Pulmonary artery endothelial cell (primary cell): ENCODE measurements around the gene MRGPRX2. TPM values are rescaled to one million over a fixed set of nuclear protein-coding genes. Genes with fewer than 3 reads are reported as not detected.

Source experiments
- DNase-seq: peaks from one replicate; pipeline ENCODE4 v3.0.0-alpha.2; 2011; ENCODE audit warnings: low read depth, low spot score
- total RNA-seq: library from RNA; depleted of rRNA; stranded (reverse); fragments of >200 nt; gene quantifications from 2 replicates; pipeline ENCODE4 v1.2.3, GENCODE V29; 2014

MRGPRX2 gene
- not detected in 2 replicates for total RNA-seq

DNA sequence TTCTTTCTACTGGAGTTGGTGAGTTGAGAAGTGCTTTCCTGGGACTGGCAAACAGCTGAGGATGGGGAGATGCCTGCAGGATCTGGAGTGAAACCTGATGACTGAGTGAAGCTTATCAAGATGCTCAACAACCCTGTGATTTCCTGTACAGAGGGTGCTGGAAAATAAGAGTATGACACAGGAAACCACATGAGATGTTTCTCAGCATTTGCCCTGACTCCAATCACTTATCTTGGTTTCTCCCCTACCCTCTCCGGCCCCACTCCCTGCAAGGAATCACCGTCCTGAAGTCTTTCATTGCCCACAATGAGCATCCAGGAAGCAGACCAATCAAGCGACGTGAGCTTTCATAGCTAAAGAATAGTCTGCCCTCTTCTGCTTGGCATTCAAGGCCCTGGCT is at the start of gene MRGPRX2:
Gene MRGPRX2 (minus strand): TSS at position 89 of the 400 bp plus-strand sequence. CDS start 4,315 bp downstream, outside the sequence.
- no peak for DNase-seq

DNA sequence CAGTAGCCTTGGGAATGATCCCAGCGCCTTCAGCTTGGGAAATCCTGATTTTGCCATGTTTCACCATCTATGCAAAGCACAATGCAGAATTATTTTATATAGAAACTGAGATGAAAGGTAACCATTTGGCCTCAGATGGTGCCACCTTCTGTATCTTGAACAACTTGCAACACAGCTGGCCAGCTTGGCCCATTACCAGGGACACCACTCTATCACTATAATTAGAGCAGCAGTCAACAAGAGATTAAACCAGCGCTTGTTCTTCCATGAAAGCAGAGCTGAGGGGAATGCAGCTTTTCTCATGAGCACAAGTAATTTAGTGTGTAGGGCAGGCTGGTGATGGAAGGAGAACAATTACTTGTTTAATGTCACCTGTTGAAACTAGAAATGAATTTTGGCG is 49.8 kb upstream of the MRGPRX2 start:
- DNase-seq, result no peak

- DNase-seq, result no peak
Measured at GRCh38 chr11:19107125-19107524, 46.6 kb upstream of the MRGPRX2 start.

- no peak for DNase-seq
Measured at GRCh38 chr11:19105011-19105410, 44.5 kb upstream of the MRGPRX2 start.

- DNase-seq, result no peak
Measured at GRCh38 chr11:19102521-19102900, 42.0 kb upstream of the MRGPRX2 start.

- no peak for DNase-seq
Measured at GRCh38 chr11:19101796-19102520, 41.4 kb upstream of the MRGPRX2 start.

- no peak for DNase-seq
Measured at GRCh38 chr11:19100885-19101284, 40.4 kb upstream of the MRGPRX2 start.

DNA sequence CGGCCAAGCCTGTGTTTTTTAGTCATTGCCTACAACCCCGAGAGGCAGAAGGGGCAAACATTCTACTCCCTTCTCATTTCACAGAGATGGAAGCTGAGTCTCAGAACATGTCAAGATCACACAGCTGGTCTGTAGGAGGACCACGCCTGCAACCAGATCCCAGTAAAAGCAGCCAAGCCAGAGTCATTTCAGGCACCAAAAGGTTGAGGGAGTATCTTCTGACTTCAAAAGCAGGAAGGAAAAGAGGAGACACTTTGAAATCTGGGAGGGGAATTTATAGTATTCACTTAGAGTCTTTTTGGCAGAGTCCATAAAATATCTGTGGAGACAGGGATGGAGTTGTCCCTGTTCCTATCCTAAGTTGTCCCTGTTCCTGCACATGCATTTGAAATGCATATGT is 38.6 kb upstream of the MRGPRX2 start:
- no peak for DNase-seq

DNA sequence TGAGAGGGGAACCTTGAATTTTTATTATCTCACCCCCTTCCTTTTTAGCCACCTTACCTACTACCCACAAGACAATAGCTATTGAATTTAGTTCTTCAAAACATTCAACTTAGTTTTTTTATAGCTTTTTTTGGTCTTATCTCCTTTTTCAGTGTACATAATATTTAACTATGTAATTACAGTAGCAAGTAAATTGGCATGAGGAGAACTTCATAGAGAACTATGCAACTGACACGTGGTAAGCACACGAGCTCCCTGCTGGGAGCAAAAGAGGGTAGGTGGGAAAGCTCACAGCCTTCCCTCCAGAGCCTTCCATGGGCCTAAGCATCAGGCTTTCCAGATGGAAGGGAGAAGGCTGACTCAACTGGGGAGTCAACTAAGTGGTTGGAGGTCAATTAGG is 34.3 kb upstream of the MRGPRX2 start:
- no peak for DNase-seq

DNA sequence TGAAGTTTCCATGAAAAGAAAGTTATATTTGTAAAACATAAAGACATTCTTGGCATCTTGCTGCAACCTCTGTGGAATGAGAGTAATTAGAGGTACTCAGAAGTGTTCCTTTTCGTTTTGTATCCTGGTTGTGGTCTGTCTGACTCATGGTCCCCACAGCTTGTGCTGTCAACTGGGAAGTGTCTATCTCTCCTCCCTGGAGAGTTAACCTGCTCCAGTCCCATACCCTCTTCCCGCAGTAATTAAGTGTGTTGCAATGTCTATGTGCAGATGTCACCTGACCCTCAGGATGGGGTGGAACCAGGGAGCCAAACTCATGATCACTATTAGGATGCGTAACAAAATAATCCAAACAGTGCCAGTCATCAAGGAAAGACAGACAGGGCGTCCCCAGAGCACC is 33.5 kb upstream of the MRGPRX2 start:
- no peak for DNase-seq

DNA sequence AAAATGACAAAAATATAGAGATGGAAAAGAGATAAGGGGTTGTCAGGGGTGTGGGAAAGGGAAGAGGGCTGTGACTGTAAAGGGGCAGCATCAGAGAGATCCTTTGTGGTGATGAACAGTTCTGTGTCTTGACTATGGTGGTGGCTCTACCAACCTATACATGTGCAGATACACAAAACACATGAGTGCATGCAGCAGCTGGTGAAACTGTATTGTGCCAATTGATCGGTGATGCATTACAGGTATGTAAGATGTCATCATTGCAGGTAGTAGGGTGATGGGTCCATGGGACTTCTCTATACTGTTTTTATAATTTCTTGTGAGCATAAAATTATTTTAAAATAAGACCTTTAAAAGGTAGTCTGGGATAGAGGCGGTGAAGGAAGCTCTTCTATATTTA is 32.3 kb upstream of the MRGPRX2 start:
- no peak for DNase-seq

GRCh38 chr11:19092342-19092741 is 31.8 kb upstream of the MRGPRX2 start:
- DNase-seq, result no peak

DNA sequence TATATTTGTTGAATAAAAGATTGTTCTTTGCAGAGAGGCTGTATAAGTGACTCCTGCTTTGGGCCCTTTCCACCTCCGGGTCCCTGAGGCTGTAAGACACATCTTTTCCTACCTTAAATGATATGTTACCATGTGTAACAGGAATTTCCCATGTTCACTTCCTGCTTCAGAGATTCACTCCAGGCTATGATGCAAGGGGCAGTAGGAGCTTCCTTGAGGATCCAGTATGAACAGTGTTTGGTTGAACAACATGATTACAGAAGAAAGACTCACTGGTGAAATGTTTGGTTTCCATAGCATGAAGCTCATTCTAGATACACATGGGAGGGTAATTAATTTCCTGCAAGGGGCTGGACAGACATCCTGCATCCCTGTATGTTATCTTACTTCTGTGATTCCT is 30.8 kb upstream of the MRGPRX2 start:
- no peak for DNase-seq

DNA sequence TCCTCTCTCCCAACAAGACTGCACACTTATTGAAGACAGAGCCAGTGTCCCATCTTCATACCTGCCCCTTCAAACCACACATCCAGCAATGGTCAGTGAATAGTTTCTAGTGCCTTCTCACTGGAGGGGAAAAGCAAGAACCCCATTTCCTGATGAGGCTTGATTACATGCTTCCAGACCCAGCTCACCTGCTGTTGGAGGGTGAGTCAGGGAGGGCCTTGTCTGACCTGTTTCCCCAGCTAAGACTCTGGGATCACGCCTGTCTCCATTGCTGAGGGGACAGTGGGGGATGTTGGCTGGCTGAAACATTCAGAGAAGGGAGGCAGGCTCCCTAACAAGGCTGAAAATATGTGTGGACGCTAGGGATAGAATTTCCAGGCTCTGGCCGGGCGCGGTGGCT is 28.9 kb upstream of the MRGPRX2 start:
- DNase-seq, result no peak

GRCh38 chr11:19088791-19089190 is 28.3 kb upstream of the MRGPRX2 start:
- no peak for DNase-seq

GRCh38 chr11:19087658-19088057 is 27.1 kb upstream of the MRGPRX2 start:
- DNase-seq, result peak; percentile 96

DNA sequence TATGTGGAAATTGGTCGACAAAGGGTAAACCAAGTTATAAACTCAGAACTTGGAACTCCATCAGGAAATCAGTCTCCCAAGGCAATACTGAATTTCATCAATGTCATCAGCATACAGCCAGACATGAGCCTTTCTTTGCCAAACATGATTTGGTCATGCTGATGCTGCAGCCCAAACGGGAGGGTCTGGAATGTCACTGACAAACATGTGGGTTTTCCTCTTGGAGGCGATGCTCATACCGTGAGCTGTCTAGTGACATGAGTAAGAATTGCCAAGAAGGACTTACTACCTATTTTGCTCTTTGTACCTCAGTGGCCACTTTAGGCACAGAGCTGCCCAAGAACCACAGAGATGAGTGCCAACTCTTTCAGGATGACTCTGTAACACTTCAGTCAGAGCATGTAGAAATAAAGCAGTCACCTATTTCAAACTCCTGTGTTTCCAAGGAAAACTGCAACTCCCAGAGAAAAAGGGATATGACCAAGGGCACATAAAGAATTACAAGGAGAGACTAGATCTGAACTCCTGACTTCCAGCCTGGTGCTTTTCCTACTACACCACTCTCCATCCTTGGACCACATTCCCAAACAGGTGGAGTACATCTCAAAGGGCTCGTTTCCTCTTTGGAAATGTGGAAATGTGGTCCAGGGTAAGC is 24.3 kb upstream of the MRGPRX2 start:
- no peak for DNase-seq

DNA sequence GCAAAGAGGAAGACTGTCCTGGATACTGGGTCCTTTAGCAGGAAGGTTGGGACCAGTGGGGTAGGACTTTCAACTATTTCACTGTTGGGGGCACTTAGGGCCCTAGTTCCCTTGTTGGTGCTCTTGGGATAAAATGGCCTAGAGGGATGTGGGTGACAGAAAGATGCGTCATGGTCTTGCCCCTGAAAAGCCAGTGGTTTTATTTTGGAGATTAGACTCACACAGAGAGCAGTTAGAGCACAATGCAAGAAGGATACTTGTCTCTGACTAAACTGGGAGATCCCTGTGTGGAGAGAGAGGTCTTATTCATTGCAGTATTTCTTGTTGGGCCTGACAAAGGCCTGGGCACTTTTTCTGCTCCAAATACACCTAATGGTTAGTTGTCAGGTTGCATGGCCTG is 22.6 kb upstream of the MRGPRX2 start:
- no peak for DNase-seq

DNA sequence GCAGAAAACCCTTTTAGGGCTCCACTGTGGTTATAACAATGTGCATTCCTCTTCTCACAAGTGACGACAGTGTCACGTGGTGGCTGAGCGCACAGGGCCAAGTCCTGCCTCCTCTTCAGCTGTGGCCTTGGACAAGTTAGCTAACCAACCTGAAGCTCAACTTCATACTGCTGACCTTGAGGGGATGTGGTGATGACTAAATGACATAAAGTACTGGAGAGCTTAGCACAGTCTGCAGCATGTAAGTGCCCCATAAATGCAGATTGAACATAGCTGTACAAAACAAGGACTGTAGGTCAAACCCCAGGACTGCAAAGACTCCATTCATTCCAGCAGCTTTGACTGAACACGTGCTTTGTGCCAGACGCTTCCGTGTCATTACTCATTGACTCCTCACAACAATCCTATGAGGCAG is 20.1 kb upstream of the MRGPRX2 start:
- DNase-seq, result peak; percentile 80

DNA sequence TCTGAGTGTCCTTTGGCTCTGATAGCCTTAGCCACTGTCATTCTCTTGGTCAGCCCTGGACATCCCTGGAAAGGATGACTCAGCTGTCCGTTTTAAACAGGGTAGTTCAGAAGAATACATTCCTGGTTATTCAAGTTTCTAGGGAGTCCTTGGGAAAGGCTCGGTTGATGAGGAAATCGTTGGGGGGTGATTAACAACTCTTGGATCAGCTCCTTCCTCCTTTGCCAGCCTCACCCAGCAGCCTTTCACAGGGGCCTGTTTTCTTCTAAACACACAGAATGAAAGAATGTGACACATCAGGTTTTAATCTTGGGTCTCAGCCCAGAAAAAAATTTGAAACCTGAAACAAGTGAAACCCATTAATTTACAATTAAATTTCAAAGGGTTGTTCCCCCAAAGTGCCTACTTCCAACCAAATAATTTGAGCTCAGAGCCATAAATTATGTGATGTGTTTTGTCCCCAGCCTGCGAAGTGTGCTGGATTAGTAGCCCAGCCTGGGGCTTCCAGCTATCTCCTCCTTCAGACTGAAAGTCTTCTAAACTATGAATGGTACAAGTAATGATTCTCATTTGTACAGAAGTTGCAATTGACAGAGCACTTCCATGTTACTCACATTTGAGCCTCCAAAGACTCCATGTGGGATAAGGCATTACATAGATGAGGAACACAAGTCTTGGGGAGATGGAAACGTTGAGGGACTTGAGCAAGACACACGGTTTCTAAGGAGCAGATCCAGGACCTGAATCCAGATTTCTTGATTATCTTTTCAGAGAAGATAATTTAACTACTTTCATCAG is 19.3 kb upstream of the MRGPRX2 start:
- peak; percentile 81 for DNase-seq

GRCh38 chr11:19077965-19078364 is 17.4 kb upstream of the MRGPRX2 start:
- DNase-seq, result no peak
